ENCODE measurements around the gene CD38. TPM values are rescaled to one million over a fixed set of nuclear protein-coding genes. Genes with fewer than 3 reads are reported as not detected.

CD38 gene
- polyA plus RNA-seq, 1 donor from 2014 or later, result 0.21 TPM

GRCh38 chr4:15805583-15806517, 27.7 kb downstream of the CD38 start:
- no peak overlapping the region for H3K4me3 ChIP-seq (ENCODE audit: low read length)
- peak; percentile 79 for TF ChIP-seq RAD21 (conservative IDR thresholded peaks at IDR 0.05)
- TF ChIP-seq CTCF (IDR thresholded peaks at IDR 0.05; ENCODE audit: poor library complexity, severe bottlenecking), result peak; percentile 77
- TF ChIP-seq SMC3 (conservative IDR thresholded peaks at IDR 0.05; ENCODE audit: poor library complexity), result peak; percentile 80
- no peak for TF ChIP-seq TAF1 (IDR thresholded peaks at IDR 0.05; ENCODE audit: low read depth)
- H3K27me3 ChIP-seq (ENCODE audit: insufficient read depth, low read depth, low read length), result no peaks in the 10 kb centered on the region
- H3K9me3 ChIP-seq (ENCODE audit: low read length), result no peaks in the 10 kb centered on the region
- no peaks in the 10 kb centered on the region for H4K20me1 ChIP-seq (ENCODE audit: insufficient read depth)
- no peak overlapping the region for H2AFZ ChIP-seq (ENCODE audit: low read depth, low read length)
- no peaks in the 10 kb centered on the region for H3K79me2 ChIP-seq (replicated peaks; ENCODE audit: insufficient read depth, low read length)
- H3F3A ChIP-seq (ENCODE audit: insufficient read depth, low read length, poor library complexity, severe bottlenecking), result no peaks in the 10 kb centered on the region
- no peak overlapping the region for H3K4me2 ChIP-seq (ENCODE audit: low read length)
- no peaks in the 10 kb centered on the region for H3K9me2 ChIP-seq (ENCODE audit: insufficient read depth, low read length)
- no peak overlapping the region for H3K27ac ChIP-seq (ENCODE audit: low read length)
- H3K9ac ChIP-seq (ENCODE audit: low read length), result no peak overlapping the region
- no peaks in the 10 kb centered on the region for H3K36me3 ChIP-seq (ENCODE audit: insufficient read depth, low read length)

GRCh38 chr4:15809058-15809457, 30.9 kb downstream of the CD38 start:
- no peak overlapping the region for H3K4me2 ChIP-seq (ENCODE audit: low read length)
- no peaks in the 10 kb centered on the region for H3K36me3 ChIP-seq (ENCODE audit: insufficient read depth, low read length)
- H3K9me2 ChIP-seq (ENCODE audit: insufficient read depth, low read length), result no peaks in the 10 kb centered on the region
- TF ChIP-seq RAD21 (conservative IDR thresholded peaks at IDR 0.05), result no peak
- no peak for TF ChIP-seq REST (IDR thresholded peaks at IDR 0.05; ENCODE audit: borderline replicate concordance)
- TF ChIP-seq CTCF (IDR thresholded peaks at IDR 0.05; ENCODE audit: poor library complexity, severe bottlenecking), result no peak
- no peaks in the 10 kb centered on the region for H3K79me2 ChIP-seq (replicated peaks; ENCODE audit: insufficient read depth, low read length)
- H4K20me1 ChIP-seq (ENCODE audit: insufficient read depth), result no peaks in the 10 kb centered on the region
- H3K4me3 ChIP-seq (ENCODE audit: low read length), result no peak overlapping the region
- no peak overlapping the region for H3K27ac ChIP-seq (ENCODE audit: low read length)
- no peaks in the 10 kb centered on the region for H3F3A ChIP-seq (ENCODE audit: insufficient read depth, low read length, poor library complexity, severe bottlenecking)
- H3K9ac ChIP-seq (ENCODE audit: low read length), result no peak overlapping the region
- H2AFZ ChIP-seq (ENCODE audit: low read depth, low read length), result no peak overlapping the region
- H3K27me3 ChIP-seq (ENCODE audit: insufficient read depth, low read depth, low read length), result no peaks in the 10 kb centered on the region
- no peaks in the 10 kb centered on the region for H3K9me3 ChIP-seq (ENCODE audit: low read length)

Measured in neural cell (in vitro differentiated cells).